Fibroblast of lung (primary cell): ENCODE data around the gene TEDC2. TPM values are rescaled to one million over a fixed set of nuclear protein-coding genes. Genes with fewer than 3 reads are reported as not detected.

Experiments used
- DNase-seq, 2 donors: peaks; one replicate each; pipeline versions ENCODE4 v3.0.0 to v3.0.0-alpha.2; 2010; ENCODE audit warnings: low read depth in 2 of 2
- H2AFZ ChIP-seq: 2 replicates; pipeline ENCODE4 v1.5.1; 2012; ENCODE audit warnings: low read length, control low read depth, inconsistent platforms
- H3K27ac ChIP-seq: 2 replicates; pipeline ENCODE4 v1.5.1; 2011; ENCODE audit warnings: low read length, control low read depth; ENCODE audit not compliant: insufficient read depth
- H3K27me3 ChIP-seq: 2 replicates; pipeline ENCODE4 v1.5.1; 2011; ENCODE audit warnings: mild to moderate bottlenecking, low read length; ENCODE audit not compliant: control insufficient read depth, insufficient read depth
- H3K36me3 ChIP-seq: 2 replicates; pipeline ENCODE4 v1.5.1; 2011; ENCODE audit warnings: low read length; ENCODE audit not compliant: control insufficient read depth, insufficient read depth
- H3K4me1 ChIP-seq: 2 replicates; pipeline ENCODE4 v1.5.1; 2011; ENCODE audit warnings: low read length; ENCODE audit not compliant: control insufficient read depth, insufficient read depth; ENCODE audit errors: extremely low read depth
- H3K4me2 ChIP-seq: 2 replicates; pipeline ENCODE4 v1.5.1; 2011; ENCODE audit warnings: low read length, control low read depth; ENCODE audit not compliant: insufficient read depth; ENCODE audit errors: extremely low read depth
- H3K4me3 ChIP-seq, 4 experiments: fragments of 200-600 bp in 1 of 4; sonication (generic) in 1 of 4; replicated peaks in 1 of 4; 2 replicates each; pipeline ENCODE4 v1.5.1; 2011 to 2016; ENCODE audit warnings: low read length in 4 of 4, low read depth in 3 of 4, mild to moderate bottlenecking in 3 of 4, control low read depth in 2 of 4, inconsistent platforms in 1 of 4, mixed read lengths in 1 of 4; ENCODE audit not compliant: insufficient read depth in 1 of 4; ENCODE audit errors: control extremely low read depth in 1 of 4
- H3K79me2 ChIP-seq: 2 replicates; pipeline ENCODE4 v1.5.1; 2012; ENCODE audit warnings: mild to moderate bottlenecking, low read length, inconsistent platforms; ENCODE audit not compliant: control insufficient read depth, insufficient read depth
- H3K9ac ChIP-seq: 2 replicates; pipeline ENCODE4 v1.5.1; 2011; ENCODE audit warnings: mild to moderate bottlenecking, low read length, control low read depth; ENCODE audit not compliant: insufficient read depth
- H3K9me3 ChIP-seq: 2 replicates; pipeline ENCODE4 v1.5.1; 2012; ENCODE audit warnings: low read depth, low read length; ENCODE audit not compliant: control insufficient read depth, insufficient read depth
- H4K20me1 ChIP-seq: 2 replicates; pipeline ENCODE4 v1.5.1; 2011; ENCODE audit warnings: low read length; ENCODE audit not compliant: control insufficient read depth, insufficient read depth; ENCODE audit errors: extremely low read depth
- EZH2 ChIP-seq: IDR thresholded peaks from 2 replicates; pipeline ENCODE4 v1.5.1; 2012; ENCODE audit warnings: low read length, control low read depth, mild to moderate bottlenecking; ENCODE audit errors: missing control alignments
- polyA plus RNA-seq, 2 donors: library from polyadenylated mRNA; depleted of rRNA in 1 of 2; stranded (reverse) in 1 of 2; unstranded in 1 of 2; fragments of >200 nt; gene quantifications; 2 replicates each; pipeline ENCODE4 v1.2.1, GENCODE V29; 2011 to 2012; ENCODE audit warnings: missing spikeins in 1 of 2
- total RNA-seq: library from RNA; depleted of rRNA; stranded (reverse); fragments of >200 nt; gene quantifications from 2 replicates; pipeline ENCODE4 v1.2.1, GENCODE V29; 2014
- TF ChIP-seq, protein P1 (sequence below), 2 donors: IDR thresholded peaks in 1 of 2; conservative IDR thresholded peaks in 1 of 2; 1 replicate in 1 of 2; 2 replicates in 1 of 2; pipeline ENCODE4 v1.5.1; 2011 to 2012; ENCODE audit warnings: low read length in 2 of 2, control low read depth in 1 of 2, inconsistent platforms in 1 of 2, low read depth in 1 of 2, mild to moderate bottlenecking in 1 of 2

Gene TEDC2
- total and polyA plus RNA-seq, 2 donors (not counting 1 experiment from before 2014, with no cell fraction given), result 1.2 to 1.7 TPM

DNA sequence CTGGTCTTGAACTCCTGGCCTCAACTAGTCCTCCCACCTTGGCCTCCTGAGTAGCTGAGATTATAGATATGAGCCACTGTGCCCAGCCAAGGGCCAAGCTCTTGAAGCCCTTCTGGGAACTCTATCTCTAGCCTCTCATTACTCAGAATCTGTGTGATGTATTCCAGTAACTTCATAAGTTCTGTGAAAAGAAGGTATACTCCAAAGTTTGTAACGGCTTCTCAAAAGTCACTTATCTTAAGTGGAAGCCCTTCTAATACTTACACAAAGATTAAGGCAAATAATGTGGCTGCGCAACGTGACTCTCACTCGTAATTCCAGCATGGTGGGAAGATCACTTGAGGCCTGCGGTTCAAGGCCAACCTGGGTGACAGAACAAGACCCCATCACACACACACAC, 34.7 kb downstream of the TEDC2 start:
- H3K27me3 ChIP-seq, result no peaks in the 10 kb centered on the region
- no peak overlapping the region for H3K27ac ChIP-seq
- H3K79me2 ChIP-seq, result no peaks in the 10 kb centered on the region
- peaks cover 12% of the 10 kb centered on the region for H3K36me3 ChIP-seq
- H3K4me1 ChIP-seq, result peaks cover 6% of the 10 kb centered on the region
- H3K4me3 ChIP-seq, result no peak overlapping the region
- no peaks in the 10 kb centered on the region for H3K9me3 ChIP-seq
- no peak overlapping the region for H3K9ac ChIP-seq
- no peak overlapping the region for H3K4me2 ChIP-seq
- no peak for DNase-seq
- H4K20me1 ChIP-seq, result no peaks in the 10 kb centered on the region
- no peak for TF ChIP-seq EZH2
- TF ChIP-seq, protein P1, sequence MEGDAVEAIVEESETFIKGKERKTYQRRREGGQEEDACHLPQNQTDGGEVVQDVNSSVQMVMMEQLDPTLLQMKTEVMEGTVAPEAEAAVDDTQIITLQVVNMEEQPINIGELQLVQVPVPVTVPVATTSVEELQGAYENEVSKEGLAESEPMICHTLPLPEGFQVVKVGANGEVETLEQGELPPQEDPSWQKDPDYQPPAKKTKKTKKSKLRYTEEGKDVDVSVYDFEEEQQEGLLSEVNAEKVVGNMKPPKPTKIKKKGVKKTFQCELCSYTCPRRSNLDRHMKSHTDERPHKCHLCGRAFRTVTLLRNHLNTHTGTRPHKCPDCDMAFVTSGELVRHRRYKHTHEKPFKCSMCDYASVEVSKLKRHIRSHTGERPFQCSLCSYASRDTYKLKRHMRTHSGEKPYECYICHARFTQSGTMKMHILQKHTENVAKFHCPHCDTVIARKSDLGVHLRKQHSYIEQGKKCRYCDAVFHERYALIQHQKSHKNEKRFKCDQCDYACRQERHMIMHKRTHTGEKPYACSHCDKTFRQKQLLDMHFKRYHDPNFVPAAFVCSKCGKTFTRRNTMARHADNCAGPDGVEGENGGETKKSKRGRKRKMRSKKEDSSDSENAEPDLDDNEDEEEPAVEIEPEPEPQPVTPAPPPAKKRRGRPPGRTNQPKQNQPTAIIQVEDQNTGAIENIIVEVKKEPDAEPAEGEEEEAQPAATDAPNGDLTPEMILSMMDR (conservative IDR thresholded peaks at IDR 0.05 in 1 of 2, IDR thresholded peaks at IDR 0.05 in 1 of 2; ENCODE audit: low read depth in 1 of 2, low read length in 2 of 2), result no peak
- no peak overlapping the region for H2AFZ ChIP-seq

DNA sequence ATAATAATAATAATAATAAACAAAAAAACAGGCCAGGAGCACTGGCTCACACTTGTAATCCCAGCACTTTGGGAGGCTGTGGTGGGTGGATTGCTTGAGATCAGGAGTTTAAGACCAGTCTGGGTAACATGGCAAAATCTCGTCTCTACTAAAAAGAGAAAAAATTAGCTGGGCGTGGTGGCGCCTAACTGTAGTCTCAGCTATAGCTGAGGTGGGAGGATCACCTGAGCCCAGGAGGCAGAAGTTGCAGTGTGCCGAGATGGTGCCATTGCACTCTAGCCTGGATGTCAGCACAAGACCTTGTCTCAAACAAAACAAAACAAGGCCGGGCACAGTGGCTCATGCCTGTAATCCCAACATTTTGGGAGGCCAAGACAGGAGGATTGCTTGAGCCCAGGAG, 35.1 kb downstream of the TEDC2 start:
- peaks cover 12% of the 10 kb centered on the region for H3K36me3 ChIP-seq
- no peak for TF ChIP-seq EZH2
- TF ChIP-seq, protein P1 (conservative IDR thresholded peaks at IDR 0.05 in 1 of 2, IDR thresholded peaks at IDR 0.05 in 1 of 2; ENCODE audit: low read depth in 1 of 2, low read length in 2 of 2), result no peak
- H3K27me3 ChIP-seq, result no peaks in the 10 kb centered on the region
- no peaks in the 10 kb centered on the region for H3K9me3 ChIP-seq
- H3K27ac ChIP-seq, result no peak overlapping the region
- DNase-seq, result no peak
- H3K9ac ChIP-seq, result no peak overlapping the region
- H4K20me1 ChIP-seq, result no peaks in the 10 kb centered on the region
- no peak overlapping the region for H3K4me2 ChIP-seq
- no peak overlapping the region for H3K4me3 ChIP-seq
- peaks cover 6% of the 10 kb centered on the region for H3K4me1 ChIP-seq
- H3K79me2 ChIP-seq, result no peaks in the 10 kb centered on the region
- H2AFZ ChIP-seq, result no peak overlapping the region

DNA sequence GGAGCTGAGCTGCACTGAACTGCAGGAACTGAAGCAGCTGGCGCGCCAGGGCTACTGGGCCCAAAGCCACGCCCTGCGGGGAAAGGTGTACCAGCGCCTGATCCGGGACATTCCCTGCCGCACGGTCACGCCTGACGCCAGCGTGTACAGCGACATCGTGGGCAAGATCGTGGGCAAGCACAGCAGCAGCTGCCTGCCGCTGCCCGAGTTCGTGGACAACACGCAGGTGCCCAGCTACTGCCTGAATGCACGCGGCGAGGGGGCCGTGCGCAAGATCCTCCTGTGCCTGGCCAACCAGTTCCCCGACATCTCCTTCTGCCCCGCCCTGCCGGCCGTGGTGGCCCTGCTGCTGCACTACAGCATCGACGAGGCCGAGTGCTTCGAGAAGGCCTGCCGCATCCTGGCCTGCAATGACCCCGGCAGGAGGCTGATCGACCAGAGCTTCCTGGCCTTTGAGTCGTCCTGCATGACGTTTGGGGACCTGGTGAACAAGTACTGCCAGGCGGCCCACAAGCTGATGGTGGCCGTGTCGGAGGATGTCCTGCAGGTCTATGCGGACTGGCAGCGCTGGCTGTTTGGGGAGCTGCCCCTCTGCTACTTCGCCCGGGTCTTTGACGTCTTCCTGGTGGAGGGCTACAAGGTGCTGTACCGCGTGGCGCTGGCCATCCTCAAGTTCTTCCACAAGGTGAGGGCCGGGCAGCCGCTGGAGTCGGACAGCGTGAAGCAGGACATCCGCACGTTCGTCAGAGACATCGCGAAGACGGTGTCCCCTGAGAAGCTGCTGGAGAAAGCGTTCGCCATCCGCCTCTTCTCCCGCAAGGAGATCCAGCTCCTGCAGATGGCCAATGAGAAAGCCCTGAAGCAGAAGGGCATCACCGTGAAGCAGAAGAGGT, 36.6 kb downstream of the TEDC2 start:
- Histone ChIP-seq H3K4me2 (no peak overlapping the region), H2AFZ (no peak overlapping the region), H3K27ac (no peak overlapping the region), H3K9me3 (no peaks in the 10 kb centered on the region), H3K27me3 (no peaks in the 10 kb centered on the region), H3K9ac (no peak overlapping the region), H3K36me3 (peaks cover 12% of the 10 kb centered on the region), H3K4me1 (peaks cover 6% of the 10 kb centered on the region), H4K20me1 (no peaks in the 10 kb centered on the region), H3K4me3 (no peak overlapping the region), H3K79me2 (no peaks in the 10 kb centered on the region)
- TF ChIP-seq, protein P1 (conservative IDR thresholded peaks at IDR 0.05 in 1 of 2, IDR thresholded peaks at IDR 0.05 in 1 of 2; ENCODE audit: low read depth in 1 of 2, low read length in 2 of 2), result no peak
- no peak for DNase-seq
